ENCODE measurements around the gene RNGTT.

RNGTT gene

DNA sequence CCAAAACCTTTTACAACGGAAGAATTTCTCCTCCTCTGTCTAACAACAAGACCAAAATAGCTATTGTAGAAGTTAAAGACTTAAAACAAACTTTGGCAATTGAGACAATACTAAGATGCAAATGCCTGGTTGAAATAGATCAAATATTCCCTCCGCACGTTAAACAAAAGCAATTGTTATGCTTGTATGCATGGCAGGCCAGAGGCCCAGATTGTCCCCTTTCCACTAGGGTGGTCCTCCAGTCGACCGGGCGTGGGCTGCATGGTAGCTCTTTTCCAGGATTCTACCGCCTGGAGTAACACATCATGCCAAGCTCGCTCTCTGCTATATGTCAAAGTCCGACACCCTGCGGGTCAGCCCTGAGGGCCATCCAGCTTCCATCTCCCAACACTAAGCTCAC lies 234.7 kb downstream of the RNGTT start:
- TF ChIP-seq FOXM1 (IDR thresholded peaks at IDR 0.05; ENCODE audit: borderline replicate concordance, low read depth): no peak
- TF ChIP-seq, protein P1, sequence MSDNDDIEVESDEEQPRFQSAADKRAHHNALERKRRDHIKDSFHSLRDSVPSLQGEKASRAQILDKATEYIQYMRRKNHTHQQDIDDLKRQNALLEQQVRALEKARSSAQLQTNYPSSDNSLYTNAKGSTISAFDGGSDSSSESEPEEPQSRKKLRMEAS (IDR thresholded peaks at IDR 0.05): no peak
- TF ChIP-seq TCF12 (IDR thresholded peaks at IDR 0.05; ENCODE audit: low read depth): no peak
- TF ChIP-seq CREB1 (IDR thresholded peaks at IDR 0.05; ENCODE audit: low read depth): no peak
- TF ChIP-seq, protein P2, sequence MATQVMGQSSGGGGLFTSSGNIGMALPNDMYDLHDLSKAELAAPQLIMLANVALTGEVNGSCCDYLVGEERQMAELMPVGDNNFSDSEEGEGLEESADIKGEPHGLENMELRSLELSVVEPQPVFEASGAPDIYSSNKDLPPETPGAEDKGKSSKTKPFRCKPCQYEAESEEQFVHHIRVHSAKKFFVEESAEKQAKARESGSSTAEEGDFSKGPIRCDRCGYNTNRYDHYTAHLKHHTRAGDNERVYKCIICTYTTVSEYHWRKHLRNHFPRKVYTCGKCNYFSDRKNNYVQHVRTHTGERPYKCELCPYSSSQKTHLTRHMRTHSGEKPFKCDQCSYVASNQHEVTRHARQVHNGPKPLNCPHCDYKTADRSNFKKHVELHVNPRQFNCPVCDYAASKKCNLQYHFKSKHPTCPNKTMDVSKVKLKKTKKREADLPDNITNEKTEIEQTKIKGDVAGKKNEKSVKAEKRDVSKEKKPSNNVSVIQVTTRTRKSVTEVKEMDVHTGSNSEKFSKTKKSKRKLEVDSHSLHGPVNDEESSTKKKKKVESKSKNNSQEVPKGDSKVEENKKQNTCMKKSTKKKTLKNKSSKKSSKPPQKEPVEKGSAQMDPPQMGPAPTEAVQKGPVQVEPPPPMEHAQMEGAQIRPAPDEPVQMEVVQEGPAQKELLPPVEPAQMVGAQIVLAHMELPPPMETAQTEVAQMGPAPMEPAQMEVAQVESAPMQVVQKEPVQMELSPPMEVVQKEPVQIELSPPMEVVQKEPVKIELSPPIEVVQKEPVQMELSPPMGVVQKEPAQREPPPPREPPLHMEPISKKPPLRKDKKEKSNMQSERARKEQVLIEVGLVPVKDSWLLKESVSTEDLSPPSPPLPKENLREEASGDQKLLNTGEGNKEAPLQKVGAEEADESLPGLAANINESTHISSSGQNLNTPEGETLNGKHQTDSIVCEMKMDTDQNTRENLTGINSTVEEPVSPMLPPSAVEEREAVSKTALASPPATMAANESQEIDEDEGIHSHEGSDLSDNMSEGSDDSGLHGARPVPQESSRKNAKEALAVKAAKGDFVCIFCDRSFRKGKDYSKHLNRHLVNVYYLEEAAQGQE (IDR thresholded peaks at IDR 0.05; ENCODE audit: low read depth): no peak
- no peak for TF ChIP-seq ZBTB7A (IDR thresholded peaks at IDR 0.05; ENCODE audit: low read depth)
- no peak for TF ChIP-seq NFIC (IDR thresholded peaks at IDR 0.05)
- TF ChIP-seq EGR1 (IDR thresholded peaks at IDR 0.05): no peak
- TF ChIP-seq EP300 (IDR thresholded peaks at IDR 0.05; ENCODE audit: borderline replicate concordance): no peak

DNA sequence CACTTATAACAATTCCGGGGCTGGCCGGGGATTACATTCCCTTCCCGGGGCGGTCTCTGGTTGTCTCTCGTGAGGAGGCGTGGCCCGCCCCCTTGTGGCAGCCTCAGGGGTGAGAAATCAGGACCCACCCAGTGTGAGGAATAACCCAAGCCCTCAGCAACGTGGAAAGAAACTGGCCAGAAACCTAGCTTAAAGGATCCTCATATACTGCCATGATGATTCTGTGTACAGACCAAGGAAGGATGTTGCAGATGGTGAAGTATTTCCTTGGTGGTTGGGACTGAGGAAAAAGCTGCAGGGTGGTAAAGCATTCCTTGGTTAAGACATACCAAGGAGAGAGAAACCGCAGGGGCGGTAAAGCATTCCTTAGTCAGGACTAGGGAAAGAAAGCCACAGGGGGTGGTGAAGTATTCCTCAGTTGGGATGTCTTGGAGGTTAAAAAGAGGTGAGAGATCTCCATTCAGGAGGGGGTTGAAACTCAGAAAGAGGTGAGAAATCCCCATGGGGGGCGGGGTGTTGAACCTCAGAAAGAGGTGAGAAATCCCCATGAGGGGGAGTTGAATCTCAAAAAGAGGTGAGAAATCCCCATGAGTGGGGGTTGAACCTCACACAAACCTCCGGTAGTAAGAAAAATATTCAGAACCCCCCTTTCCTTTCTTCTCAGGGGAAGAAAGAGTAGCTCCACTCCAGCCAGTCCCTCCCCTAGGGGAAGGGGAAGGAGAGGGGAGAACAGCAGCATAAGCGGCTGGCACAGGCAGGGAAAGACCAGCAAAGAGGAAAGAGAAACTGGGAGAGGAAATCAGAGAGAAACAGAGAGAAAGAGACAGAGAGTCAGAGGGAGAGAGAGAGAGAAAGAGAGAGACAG lies 238.1 kb downstream of the RNGTT start:
- TF ChIP-seq TAF1 (IDR thresholded peaks at IDR 0.05; ENCODE audit: low read depth) (no peak), TCF12 (IDR thresholded peaks at IDR 0.05; ENCODE audit: low read depth) (no peak), RAD21 (IDR thresholded peaks at IDR 0.05; ENCODE audit: low read depth) (no peak), EGR1 (IDR thresholded peaks at IDR 0.05) (no peak), CREB1 (IDR thresholded peaks at IDR 0.05; ENCODE audit: low read depth) (no peak), EP300 (IDR thresholded peaks at IDR 0.05; ENCODE audit: borderline replicate concordance) (no peak), CEBPB (IDR thresholded peaks at IDR 0.05) (no peak), NFIC (IDR thresholded peaks at IDR 0.05) (no peak)
- TF ChIP-seq, protein P3, sequence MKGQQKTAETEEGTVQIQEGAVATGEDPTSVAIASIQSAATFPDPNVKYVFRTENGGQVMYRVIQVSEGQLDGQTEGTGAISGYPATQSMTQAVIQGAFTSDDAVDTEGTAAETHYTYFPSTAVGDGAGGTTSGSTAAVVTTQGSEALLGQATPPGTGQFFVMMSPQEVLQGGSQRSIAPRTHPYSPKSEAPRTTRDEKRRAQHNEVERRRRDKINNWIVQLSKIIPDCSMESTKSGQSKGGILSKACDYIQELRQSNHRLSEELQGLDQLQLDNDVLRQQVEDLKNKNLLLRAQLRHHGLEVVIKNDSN (IDR thresholded peaks at IDR 0.05): no peak
- TF ChIP-seq, protein P1 (IDR thresholded peaks at IDR 0.05): no peak

DNA sequence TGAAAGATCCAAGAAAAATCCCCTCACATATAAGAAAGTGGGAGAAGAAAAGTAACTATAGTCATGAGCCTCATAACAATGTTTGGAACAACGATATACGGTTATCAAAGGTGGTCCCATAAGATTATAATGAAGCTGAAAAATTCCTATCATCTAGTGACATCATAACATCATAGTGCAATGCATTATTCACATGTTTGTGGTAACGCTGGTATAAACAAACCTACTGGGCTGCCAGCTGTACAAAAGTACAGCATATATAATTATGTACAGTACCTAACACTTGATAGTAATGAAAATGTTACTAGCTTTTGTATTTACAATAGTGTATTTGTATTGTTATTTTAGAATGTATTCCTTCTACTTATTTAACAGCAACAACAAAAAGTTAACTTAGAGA lies 240.7 kb downstream of the RNGTT start:
- TF ChIP-seq TEAD4 (IDR thresholded peaks at IDR 0.05) (no peak), TAF1 (IDR thresholded peaks at IDR 0.05; ENCODE audit: low read depth) (no peak), CEBPB (IDR thresholded peaks at IDR 0.05) (no peak), ZBTB7A (IDR thresholded peaks at IDR 0.05; ENCODE audit: low read depth) (no peak), NFIC (IDR thresholded peaks at IDR 0.05) (no peak), YY1 (IDR thresholded peaks at IDR 0.05; ENCODE audit: low read depth) (no peak), FOXM1 (IDR thresholded peaks at IDR 0.05; ENCODE audit: borderline replicate concordance, low read depth) (no peak), CREB1 (IDR thresholded peaks at IDR 0.05; ENCODE audit: low read depth) (no peak), RAD21 (IDR thresholded peaks at IDR 0.05; ENCODE audit: low read depth) (no peak)
- TF ChIP-seq, protein P3 (IDR thresholded peaks at IDR 0.05): no peak
- TF ChIP-seq, protein P2 (IDR thresholded peaks at IDR 0.05; ENCODE audit: low read depth): no peak

DNA sequence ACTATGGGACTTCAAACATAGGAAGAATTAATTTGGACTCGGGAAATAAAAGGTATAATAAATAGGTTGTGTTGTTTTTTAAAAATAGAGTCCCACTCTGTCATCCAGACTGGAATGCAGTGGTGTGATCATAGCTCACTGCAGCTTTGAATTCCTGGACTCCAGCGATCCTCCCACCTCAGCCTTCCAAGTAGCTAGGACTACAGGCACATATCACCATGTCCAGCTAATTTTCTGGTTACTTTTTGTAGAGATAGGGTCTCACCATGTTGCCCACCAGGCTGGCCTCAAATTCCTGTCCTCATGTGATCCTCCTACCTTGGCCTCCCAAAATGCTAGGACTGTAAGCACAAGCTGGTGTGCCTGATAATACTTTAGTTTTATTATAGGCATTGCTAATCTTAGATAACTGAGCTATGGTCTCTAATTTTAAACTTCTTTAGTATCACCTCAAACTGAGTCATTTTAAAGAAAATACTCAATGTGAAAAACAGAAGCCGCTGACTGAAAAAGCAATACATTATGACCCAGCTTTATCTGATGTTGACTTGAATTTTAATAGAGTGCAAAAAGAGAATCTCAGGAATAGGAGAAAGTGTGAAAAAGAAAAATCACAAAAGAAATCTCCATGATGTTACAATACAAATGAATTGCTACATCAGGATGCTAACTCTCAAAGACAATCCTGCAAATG lies 251.0 kb downstream of the RNGTT start:
- TF ChIP-seq EGR1 (IDR thresholded peaks at IDR 0.05) (no peak), ZBTB7A (IDR thresholded peaks at IDR 0.05; ENCODE audit: low read depth) (no peak), TCF12 (IDR thresholded peaks at IDR 0.05; ENCODE audit: low read depth) (no peak), TAF1 (IDR thresholded peaks at IDR 0.05; ENCODE audit: low read depth) (no peak), EP300 (IDR thresholded peaks at IDR 0.05; ENCODE audit: borderline replicate concordance) (no peak), RAD21 (IDR thresholded peaks at IDR 0.05; ENCODE audit: low read depth) (no peak), FOXM1 (IDR thresholded peaks at IDR 0.05; ENCODE audit: borderline replicate concordance, low read depth) (no peak), YY1 (IDR thresholded peaks at IDR 0.05; ENCODE audit: low read depth) (no peak), CEBPB (IDR thresholded peaks at IDR 0.05) (no peak)
- TF ChIP-seq, protein P1 (IDR thresholded peaks at IDR 0.05): no peak
- TF ChIP-seq, protein P3 (IDR thresholded peaks at IDR 0.05): no peak

Measured in Ishikawa (cell line).